ENCODE data around the gene PLEKHB1. TPM values are rescaled to one million over a fixed set of nuclear protein-coding genes. Genes with fewer than 3 reads are reported as not detected.

The PLEKHB1 gene
- total RNA-seq, 1 donor from 2014 or later: 4.2 TPM

DNA sequence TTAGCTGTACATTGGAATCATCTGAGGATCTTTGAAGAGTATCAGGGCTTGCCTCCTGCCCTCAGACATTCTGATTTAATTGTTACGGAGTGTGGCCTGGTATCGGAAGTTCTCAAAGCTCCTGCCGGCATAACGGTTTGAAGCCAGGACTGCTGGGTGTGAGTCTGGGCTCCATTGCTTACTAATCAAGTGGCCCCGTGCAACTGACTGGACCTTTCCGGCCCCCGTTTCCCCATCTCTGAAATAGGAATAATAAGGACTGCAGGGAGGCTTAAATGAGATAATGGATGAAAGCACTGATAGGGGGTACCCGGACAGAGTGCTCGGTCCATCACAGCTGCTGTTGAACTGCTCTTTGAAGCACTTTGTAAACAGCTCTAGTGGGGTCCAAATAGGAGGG, 1.7 kb downstream of the PLEKHB1 start:
- DNase-seq (ENCODE audit: low read depth): no peak

DNA sequence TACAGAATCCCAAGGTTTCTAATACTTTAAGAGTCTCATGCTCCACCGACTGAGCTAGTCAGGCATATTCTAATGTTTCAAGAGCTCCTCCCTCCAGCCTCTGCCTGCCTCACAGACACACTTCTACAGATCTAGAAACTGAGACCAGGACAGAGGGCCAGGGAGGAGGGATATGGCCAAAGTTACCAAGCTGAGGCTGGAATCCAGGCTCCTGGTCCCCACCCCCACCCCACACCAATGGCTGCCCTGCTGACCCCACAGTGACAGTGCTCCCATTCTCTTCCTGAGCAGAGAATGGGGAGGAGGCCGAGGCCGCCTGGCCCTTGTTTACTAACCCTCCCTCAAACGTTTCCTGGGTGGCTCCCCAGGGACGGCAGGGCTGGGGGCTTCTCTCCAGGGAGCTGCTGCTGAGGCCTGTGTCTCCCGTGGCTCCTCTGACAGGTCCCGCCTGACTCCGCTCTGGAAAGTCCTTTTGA, 2.2 kb downstream of the PLEKHB1 start:
- no peak for DNase-seq (ENCODE audit: low read depth)

DNA sequence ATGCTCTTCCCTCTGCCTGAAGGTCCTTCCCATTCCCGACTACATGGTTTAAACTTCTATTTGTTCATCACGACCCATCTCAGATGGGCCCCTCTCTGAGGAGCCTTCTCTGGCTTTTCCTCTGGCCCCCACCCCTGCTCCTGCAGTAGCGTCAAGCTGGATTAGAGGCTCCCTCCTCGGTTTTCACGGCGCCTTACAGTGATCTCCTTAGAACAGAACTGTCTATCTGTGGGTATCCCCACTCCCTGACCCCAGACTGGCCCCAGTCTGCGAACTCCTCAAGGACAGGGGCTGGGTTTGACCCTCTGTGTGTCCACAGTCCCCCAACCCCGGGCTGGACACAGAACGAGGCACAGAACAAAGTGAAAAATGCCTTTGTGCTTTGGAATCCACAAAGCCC, 2.8 kb downstream of the PLEKHB1 start:
- no peak for DNase-seq (ENCODE audit: low read depth)

DNA sequence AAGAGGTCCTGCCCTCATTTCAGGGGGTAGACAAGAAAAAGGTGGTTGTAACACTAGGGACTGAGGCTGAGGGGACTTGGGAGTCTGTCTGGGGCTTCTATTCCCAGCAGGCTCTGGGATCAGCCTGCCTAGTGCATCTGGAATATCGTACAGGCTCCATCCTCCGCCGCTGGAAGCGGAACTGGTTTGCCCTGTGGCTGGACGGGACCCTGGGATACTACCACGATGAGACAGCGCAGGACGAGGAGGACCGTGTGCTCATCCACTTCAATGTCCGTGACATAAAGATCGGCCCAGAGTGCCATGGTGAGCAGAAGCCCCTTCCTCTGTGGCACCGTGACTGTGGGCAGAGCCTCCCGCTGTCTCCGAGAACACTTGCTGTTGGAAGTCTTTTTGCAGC, 4.0 kb downstream of the PLEKHB1 start:
- DNase-seq (ENCODE audit: low read depth): no peak

DNA sequence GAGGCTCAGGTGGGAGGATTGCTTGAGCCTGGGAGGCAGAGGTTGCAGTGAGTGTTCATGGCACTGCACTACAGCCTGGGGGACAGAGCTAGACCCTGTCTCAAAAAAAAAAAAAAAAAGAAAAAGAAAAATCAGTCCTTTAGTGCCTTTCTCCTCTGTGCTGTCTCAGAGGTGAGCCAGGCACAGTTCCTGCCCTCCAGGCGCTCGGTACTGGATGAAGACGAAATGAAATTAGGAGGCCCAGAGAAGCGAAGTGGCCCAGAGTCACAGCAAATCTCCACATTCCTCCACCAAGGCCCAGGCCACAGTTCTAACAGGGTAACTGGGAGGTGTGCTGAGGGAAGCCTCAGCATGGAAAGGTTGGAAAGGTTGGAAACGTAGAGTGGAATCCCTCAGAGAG, 4.9 kb downstream of the PLEKHB1 start:
- no peak for DNase-seq (ENCODE audit: low read depth)

DNA sequence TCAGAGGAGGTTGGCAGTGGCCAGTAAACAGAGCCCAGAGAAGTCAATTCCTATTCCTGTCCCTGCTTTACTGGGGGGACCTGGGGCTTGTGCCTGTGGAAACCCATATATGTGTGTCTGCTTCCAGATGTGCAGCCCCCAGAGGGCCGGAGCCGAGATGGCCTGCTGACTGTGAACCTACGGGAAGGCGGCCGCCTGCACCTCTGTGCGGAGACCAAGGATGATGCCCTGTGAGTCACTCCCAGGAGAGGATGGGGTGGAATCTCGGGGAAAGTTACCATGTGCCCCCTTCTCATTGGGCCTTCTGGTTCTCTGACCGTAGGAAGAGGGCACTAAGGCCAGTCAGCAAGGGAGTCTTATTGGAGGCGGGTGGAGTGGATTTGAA, 5.3 kb downstream of the PLEKHB1 start:
- no peak for DNase-seq (ENCODE audit: low read depth)

DNA sequence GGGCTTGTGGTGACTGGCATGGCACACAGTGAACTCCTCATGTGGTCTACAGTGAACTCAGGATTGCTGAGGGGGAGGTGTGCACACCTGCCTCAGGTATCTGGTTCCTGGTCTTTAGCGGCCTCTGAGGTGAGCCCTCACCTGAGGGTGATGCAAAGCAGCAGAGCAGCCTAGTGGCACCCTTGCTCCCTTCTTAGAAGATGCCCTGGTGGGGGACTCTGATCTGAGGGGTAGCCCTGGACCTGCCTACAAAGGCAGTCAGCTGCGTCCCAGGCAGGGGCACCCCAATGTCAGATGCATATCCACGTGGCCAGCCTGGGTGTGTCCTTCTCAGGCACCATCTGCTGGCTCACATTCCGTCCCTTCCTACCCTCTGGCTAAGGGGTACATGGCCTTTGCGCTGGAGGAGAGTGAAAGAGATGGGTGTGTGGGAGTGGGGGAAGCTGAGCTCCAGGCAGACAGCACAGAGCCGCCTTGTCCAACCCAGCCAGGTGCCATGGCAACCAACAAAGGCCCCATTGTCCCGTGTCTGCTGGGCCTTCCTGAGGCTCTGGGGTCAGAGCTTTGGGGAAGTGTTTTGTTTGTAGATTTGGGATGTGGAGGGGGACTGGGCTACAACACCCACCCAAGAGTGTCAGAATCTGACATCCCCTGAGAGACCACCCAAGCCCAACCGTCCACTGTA, 5.8 kb downstream of the PLEKHB1 start:
- DNase-seq (ENCODE audit: low read depth): no peak

DNA sequence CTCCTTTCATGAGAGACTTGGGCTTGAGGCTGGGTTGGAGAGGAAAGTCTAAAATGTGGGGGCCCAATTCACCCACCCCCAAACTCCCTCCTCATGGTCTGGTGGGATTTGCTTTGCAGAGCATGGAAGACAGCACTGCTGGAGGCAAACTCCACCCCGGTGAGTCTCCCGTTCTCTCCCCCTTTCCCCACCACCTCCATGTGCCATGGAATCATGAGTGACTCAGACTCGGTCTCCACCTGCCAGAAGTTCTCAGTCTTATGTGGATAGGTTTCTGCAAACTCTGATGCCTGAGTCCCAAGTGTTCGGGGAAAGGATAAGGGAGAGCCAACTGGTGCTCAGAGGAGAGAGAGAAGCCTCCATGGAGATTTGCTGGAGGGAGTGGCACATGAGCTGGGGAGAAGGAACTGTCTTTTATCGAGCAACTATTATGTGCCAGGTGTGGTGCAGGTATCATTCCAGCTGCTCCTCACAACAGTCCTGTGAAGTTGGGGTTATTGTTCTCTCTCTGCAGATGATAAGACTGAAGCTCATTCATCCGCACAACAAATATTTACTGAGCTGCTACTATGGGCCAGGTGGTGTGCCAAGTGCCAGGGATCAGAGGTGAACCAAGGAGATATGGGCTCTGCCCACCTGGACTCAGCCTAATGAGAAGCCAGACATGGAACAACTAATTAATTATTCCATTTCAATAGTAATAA, 6.6 kb downstream of the PLEKHB1 start:
- no peak for DNase-seq (ENCODE audit: low read depth)

DNA sequence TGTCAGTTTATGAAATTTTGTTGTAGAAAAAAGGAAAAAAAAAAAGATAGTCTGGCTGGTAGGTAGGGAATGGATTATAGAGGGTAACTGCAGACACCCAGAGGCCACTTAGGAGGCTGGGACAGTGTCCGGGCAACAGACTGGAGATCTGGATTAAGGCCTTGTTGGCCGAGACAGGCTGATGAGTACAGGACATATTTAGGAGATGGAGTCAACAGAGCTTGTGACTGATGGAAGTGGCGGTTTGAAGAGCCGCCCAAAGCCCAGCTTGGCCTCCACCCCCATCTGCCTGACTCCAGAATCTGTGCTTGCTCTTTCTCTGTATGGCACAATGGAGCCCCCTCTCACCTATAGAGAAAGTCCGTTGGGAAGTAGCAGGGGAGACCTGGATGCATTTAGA, 7.6 kb downstream of the PLEKHB1 start:
- no peak for DNase-seq (ENCODE audit: low read depth)

DNA sequence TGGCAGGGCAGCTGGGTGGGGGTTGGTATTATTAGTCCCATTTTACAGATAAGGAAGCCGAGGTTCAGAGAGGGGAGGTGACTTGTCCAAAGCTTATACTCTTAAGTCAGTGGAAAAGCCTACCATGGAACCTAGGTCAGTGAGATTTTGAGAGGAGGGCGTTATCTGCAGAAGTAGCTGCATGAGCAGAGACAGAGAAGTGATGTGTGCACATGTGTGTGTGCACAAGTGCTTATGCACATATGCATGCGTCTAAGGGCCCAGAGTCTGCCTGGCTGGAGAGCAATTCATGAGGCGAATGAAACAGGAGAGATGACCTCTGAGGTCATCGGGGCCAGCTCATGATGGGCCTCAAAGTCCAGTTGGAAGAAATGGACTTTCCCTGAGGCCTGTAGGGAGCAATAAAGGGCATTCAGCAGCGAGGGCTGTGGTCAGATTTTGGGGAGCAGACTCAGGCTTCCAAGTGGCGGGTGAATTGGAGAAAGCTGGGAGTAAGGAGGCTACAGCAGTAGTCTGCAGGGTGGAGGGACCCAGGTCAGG, 8.2 kb downstream of the PLEKHB1 start:
- no peak for DNase-seq (ENCODE audit: low read depth)

DNA sequence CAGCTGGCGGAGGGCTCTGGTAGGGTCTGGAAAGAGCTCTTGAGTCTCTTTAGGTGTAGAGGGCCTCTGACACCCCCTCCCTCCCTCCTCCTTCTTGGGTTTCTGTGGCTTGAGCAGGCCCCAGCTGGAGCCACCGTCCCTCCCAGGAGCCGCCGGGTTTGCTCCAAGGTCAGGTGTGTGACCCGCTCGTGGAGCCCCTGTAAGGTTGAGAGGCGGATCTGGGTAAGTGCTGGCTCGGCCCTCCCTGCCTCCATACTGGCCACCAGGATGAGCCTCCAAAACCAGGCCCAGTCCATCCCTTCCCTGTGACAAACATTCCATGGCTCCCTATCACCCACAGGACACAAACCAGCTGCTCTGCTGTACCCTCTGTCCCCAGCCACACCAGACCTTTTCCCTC, 9.3 kb downstream of the PLEKHB1 start:
- no peak for DNase-seq (ENCODE audit: low read depth)

DNA sequence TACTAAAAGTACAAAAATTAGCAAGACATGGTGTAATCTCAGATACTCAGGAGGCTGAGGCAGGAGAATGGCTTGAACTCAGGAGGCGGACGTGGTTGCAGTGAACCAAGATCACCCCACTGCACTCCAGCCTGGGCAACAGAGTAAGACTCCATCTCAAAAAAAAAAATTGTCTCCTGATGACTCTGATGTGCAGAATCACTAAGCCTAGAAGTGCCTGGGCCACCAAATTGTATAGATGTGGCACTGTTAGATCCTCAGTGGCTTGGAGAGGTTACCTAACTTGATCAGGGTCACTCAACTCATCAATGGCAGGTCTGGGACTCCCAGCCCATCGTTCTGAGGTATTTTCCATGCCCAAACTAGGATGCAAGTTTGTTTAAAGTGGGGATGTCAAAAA, 10.6 kb downstream of the PLEKHB1 start:
- no peak for DNase-seq (ENCODE audit: low read depth)

DNA sequence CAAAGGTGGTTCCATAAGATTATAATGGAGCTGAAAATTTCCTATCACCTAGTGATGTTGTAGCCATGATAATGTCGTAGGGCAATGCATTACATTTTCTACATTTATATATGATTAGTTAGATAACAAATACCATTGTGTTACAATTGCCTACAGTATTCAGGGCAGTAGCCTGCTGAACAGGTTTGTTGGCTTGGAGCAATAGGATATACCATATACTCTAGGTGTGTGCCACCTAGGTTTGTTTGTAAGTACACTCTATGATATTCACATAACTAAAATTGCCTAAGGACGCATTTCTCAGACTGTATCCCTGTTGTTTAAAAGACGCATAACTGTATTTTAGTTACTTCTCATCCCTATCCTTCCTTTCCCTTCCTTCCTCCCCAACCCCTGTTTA, 13.6 kb downstream of the PLEKHB1 start:
- DNase-seq (ENCODE audit: low read depth): no peak

DNA sequence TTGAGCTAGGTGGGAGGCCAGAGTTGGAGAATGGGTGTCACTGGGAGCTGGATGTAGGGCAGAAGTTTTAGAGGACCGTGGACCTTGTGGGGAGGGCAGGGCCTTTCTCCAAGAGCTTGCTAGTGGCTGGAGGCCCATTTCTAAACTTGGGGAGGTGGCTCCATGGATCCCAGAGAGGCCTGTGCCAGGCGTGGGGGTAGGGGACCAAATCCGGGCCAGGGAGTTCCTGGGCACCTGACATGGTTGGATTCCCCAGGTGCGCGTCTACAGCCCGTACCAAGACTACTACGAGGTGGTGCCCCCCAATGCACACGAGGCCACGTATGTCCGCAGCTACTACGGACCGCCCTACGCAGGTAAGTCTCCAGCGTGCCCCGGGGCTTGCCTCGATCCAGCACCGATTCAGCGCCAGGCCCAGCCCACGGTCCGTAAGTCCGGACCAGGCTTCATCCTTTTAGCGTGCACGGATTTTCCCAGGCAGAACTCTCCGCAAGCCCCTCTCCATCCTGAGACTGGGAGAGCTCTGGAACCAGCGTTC, 14.2 kb downstream of the PLEKHB1 start:
- DNase-seq (ENCODE audit: low read depth): no peak

DNA sequence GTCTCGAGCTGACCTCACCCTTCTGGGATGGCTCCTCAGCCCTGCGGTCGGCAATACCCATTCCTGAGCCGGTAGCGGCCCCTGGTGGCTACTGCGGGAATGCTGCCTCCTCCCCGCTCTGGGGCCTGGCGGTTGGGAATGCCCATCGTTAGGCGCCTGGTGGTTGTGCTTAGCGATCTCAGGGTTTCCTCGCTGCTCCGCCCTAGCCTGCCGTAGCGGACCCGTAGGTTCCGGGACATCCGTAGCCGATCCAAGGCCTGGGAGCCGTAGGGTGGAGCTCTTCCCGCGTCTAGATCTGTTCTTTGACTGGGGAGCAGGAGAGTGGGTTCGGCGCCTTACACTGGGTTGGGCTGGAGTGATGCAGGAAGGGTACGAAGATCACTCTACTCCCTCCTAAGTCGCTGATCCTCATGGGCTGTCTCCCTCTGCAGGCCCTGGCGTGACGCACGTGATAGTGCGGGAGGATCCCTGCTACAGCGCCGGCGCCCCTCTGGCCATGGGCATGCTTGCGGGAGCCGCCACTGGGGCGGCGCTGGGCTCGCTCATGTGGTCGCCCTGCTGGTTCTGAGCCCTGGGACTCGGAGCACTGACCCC, 14.8 kb downstream of the PLEKHB1 start:
- DNase-seq (ENCODE audit: low read depth): peak; percentile 53

DNA sequence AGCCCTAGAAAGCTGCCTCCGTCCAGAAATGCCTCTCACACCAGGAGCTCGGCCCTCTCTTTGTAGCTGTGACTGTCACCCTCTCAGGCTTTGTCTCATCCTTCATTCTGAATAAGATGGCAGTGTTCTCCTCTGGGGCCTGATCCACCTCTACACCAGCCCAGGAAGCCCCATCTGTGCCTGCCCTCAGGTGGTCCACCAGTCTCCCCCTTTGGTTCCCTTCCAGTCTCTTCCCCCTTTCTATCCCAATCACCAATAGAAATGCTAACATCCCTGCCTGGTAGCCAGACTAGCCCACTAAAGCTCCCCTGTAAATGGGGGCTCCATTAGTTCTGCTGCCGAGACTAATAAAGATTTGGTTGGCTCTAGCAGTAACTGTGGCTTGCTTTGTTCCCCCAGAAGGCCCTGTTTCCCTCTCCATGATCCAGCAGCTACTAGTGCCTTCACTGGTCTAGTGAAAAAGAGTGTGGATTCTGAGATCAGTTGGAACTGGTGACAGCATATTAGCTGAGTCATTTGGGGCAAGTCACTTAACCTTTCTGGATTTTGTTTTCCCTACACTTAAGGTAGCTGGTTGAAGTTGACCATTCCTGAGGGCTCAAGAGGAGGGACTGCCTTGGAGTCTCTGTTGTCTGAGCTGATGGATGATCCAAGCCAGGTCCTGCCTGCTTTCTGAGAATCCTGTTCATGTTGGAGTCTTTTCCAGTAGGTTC, 16.2 kb downstream of the PLEKHB1 start:
- peak; percentile 39 for DNase-seq (ENCODE audit: low read depth)

DNA sequence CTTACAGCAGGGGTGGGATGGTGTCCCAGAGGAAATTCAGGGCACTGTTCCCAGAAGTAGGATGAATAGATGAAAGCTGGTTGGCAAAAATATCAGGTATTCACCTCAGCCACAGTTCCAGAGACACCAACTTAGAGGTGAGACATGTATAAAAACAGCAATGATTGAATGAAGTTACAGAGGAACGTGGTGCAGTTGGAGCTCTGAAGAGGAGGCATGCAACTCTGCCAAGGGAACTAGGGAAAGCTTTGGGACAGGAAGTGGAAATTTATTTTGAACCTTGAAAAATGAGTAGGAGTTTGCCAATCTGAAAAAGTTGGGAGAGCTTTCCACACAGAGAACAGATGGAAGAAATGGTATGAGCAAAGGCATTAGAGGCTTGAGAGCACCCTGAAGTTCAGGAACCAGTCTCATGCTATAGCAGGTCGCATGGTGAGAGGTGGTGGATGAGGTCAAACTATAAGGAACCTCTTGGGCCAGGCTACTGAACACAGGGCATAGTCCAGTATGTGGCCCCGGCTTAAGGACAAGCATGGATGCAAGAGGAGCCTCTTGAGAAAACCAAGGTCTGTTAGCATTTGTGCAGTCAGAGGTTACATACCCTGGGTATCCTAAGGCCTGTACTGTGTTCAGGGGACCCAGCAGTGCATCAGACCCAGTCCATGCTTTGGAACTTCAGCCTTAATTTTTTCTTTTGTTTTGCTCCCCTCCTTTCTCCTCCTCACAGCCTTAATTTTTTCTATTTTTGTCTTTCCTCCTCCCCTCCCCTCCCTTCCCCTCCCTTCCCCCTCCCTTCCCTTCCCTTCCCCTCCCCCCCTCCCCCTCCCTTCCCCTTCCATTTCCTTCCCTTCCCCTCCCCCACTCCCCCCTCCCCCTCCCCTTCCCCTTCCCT, 17.5 kb downstream of the PLEKHB1 start:
- no peak for DNase-seq (ENCODE audit: low read depth)

DNA sequence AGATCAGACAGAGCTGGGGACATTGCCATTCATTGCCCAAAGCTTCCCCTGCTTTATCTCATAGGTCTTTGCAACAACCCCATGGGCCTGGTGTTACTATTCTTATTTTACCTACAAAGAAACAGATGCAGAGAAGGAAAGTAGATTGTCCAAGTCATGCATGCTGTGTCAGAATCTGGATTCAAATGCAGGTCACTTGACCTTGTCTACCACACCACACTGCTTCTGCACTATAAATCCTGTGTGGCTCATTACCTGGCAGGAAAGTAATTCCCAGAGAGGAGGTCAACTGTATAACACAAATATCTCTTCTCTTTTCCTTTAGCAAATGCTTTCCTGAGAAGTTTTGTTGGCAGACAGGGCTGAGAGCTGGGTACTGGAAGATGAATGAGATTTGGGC, 18.5 kb downstream of the PLEKHB1 start:
- no peak for DNase-seq (ENCODE audit: low read depth)

DNA sequence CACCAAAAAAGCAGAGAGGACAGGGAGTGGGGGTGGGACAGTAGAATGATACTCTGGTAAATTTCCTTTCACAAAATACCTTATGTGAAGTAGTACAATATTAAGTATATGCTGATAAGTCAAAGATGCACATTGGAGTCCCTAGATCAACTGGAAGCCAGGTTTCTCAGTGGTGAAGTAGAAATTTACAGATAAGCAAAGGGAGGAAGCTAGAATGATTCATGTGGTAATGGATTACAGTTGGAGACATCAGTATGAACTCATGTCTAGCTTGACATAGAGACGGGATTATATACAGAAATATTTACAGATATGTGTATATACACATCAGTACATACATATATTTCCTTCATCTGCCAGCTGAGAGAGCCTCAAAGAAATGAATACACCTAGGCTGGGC, 21.5 kb downstream of the PLEKHB1 start:
- DNase-seq (ENCODE audit: low read depth): no peak

DNA sequence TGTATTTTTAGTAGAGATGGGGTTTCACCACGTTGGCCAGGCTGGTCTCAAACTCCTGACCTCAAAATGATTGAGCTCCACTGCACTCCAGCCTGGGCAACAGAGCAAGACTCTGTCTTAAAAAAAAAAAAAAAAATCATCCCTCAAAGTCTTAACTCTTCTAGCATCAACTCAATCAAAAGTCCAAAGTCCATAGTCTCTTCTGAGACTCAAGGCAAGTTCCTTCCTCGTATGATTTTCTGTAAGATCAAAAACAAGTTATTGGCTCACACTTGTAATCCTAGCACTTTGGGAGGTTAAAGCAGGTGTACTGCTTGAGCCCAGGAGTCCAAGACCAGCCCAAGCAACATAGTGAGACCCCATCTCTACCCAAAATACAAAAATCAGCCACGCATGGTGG, 24.4 kb downstream of the PLEKHB1 start:
- DNase-seq (ENCODE audit: low read depth): no peak

DNA sequence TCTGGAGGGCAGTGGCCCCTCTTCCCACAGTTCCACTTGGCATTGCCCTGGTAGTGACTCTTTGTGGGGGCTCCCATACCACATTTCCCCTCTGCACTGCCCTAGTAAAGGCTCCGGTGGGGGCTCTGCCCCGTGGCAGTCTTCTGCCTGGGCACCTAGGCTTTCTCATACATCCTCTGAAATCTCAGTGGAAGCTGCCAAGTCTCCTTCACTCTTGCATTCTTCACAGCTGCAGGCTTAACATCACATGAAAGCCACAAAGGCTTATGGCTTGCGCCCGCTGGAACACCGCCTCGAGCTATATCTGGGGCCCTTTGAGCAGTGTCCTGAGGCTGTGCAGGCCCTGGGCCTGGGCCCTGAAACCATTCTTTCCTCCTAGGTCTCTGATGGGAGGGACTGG, 25.3 kb downstream of the PLEKHB1 start:
- no peak for DNase-seq (ENCODE audit: low read depth)

All from renal cortical epithelial cell (primary cell).